HG03558 (cell line): Measurements from ENCODE around the gene POGLUT3.

ENCODE experiments used
- ATAC-seq: cut with Tn5 transposase; IDR thresholded peaks from one replicate; pipeline ENCODE4 v1.9.1; 2021; ENCODE audit warnings: moderate number of reproducible peaks; ENCODE audit not compliant: unreplicated experiment; ENCODE audit errors: extremely low read depth

Gene POGLUT3

GRCh38 chr11:108498046-108498815, at the start of gene POGLUT3:
Gene POGLUT3 (minus strand): TSS chr11:108498384. CDS start chr11:108498366, 18 bp downstream.
- no peak for ATAC-seq

DNA sequence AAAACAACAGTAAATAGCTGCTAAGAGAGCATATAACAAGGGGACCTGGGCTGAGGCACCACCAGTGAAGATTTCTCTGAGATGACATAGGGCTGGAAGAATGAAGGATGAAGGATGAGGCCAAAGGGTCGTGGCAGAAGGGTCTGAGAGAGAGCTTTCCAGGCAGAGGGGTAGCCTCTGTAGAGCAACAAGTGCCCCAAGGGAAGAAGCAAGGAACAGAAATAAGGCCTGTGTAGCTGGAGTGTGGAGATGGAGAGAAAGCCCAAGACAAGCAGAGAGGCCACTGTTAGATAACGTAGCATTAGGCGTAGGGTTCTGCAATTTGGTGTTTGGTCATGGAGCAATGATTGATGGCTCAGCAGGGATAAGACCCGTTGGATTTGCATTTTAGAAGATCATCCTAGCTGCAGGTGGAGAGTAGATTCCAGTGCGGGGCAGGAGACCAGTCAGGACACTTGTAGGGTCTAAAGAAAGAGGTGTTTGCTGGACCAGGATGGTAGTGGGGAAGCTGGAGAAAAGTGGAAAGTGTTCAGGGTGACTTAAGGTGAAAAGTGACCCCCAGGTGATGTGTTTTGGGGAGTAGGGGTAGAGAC, 47.8 kb upstream of the POGLUT3 start:
- ATAC-seq = no peak

DNA sequence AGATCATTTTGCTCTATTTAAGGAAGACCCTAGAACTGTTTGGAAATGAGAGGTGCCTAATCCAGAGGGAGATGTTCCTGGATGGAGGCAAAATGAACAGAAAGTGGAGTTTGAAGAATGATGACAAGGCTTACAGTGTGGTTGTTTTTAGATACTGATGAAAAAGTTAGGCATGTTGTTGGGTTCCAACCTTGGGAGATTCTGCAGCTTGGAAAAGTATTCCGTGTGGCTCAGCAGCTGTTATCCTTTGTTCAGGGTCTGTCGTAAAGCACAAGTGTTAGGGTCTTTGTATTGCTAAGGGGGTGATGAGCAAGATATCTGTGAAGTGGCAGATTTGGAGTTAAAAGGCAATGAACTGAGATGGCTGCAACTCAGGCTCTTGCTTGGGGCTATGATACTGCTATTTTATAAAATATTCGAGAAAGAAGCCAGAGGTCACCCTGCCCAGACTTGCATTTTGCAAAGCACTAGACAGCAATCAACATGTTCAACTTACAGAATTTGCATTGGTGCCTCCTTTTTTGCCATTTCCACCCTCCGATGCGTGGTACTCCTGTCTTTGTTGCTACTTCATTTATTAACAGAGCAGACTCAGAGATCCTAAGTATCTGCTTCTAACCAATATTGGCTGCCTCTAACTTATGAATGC, 45.3 kb upstream of the POGLUT3 start:
- ATAC-seq = no peak

DNA sequence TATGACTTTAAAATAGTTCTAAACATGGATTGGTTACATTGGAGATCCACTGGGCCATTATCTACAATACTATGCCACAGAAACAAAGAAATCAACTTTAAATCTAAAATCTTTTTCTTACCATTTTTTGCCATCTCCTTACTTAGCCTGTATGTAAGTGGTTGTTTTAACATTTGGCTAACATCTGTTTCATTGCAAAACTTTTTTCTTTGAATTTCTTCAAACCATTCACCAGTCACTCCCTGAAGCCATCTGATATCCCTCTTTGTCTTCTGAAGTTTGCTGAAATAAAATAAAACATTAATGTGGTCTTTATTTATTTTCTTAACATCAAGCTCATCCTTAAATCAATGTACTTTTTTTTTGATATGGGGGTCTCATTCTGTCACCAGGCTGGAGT, 43.3 kb upstream of the POGLUT3 start:
- ATAC-seq = no peak

- no peak for ATAC-seq
Measured at GRCh38 chr11:108538502-108538901, 40.3 kb upstream of the POGLUT3 start.

GRCh38 chr11:108538022-108538424, 39.8 kb upstream of the POGLUT3 start:
- no peak for ATAC-seq

DNA sequence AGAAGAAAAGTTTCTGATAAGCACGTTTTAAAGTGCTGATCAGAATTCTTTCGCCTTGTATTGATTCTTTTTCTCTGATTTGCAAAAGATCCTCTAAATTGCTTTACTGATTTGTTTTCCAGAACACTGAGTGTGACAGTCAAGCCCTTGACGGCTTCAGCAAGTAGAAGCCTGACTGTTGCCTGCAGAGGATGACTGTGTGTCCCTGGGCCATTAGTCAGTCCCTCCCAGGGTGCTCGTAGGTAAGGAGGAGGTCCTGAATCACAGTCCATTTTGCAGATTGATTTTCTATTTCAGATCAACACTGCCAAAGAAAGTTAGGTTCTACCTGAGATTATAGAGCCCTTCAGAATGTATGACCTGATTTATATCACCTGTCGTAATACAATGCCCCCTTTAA, 38.6 kb upstream of the POGLUT3 start:
- no peak for ATAC-seq

DNA sequence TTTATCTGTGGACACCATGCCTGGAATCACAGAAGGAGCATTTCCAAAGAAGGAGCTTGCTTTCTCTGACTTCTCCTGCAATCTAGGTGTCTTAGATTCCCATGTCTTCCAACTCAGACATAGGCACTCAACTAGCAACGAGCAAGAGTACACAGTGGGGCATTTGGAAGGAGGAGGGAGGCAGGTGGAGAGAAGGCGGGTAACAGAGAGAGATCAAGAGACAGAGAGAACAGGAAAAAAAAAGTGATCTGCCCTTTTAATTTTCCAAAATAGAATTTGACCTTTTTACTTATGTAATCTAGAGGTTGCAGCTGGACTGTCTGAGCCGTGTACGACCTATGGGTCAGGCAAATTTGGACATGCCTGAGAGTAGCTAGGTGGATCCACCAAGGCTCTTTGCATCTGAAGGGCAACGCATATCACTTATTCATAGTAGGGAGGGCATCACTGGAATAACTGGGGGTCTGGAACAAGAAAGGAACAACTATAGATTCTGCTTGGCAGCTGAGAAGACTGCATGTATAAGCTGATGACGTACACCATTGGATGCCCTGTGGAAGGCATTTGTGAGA, 37.3 kb upstream of the POGLUT3 start:
- ATAC-seq = no peak

- no peak for ATAC-seq
Measured at GRCh38 chr11:108534274-108534882, 36.2 kb upstream of the POGLUT3 start.

- no peak for ATAC-seq
Measured at GRCh38 chr11:108530426-108530825, 32.2 kb upstream of the POGLUT3 start.

DNA sequence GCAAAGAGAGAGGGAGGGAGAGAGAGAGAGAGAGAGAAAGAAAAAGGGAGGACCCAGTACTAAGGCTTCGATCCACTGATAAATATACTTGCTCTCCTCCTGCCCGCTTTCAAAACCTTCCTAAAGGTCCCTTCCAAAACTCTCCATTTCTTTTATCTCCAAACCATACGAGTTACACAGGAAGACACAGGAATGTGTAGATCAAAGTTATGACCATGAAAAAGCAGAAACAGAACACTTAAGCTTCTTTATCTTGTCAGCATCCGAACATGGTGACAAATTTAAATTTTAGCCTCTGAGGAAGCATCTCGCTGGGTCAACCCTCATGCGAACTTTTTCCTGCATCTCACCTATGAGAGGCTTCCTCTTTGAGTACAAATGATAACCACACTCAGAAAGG, 29.2 kb upstream of the POGLUT3 start:
- ATAC-seq = no peak

DNA sequence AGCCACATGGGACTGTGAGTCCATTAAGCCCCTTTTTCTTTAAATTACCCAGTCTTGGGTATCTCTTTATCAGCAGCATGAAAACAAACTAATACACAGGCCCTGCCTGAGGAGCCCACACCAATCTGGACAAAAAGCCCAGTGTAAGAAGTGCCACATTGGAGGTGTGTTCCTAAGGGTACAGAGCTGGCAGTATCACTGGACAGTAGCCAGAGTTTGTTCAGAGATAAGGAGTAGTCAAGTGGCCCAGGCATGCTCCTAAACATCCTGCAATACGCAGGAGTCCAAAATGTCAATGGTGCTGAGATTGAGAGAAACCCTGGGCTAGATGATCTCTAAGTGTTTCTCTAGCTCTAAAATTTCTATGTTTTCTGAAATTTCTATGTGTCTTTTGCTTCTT, 27.0 kb upstream of the POGLUT3 start:
- ATAC-seq = no peak

DNA sequence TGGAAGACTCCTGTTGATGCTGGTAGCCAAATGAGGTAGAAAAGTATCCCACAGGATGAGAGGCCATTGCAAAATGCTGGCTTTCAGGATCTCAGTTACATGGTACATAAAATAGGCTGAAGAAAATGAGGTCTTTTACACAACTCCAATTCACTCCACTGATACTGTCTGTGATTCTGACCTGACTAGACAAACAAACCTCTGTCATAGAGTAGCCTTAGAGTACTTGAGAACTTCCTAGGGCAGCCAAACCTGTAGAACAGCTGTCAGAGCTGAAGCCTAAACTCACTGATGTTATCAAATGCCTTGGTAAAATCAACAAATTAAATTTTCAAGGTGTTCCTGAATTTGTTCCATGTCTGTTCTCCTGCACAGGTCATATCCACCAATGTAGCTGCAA, 26.2 kb upstream of the POGLUT3 start:
- ATAC-seq = no peak

DNA sequence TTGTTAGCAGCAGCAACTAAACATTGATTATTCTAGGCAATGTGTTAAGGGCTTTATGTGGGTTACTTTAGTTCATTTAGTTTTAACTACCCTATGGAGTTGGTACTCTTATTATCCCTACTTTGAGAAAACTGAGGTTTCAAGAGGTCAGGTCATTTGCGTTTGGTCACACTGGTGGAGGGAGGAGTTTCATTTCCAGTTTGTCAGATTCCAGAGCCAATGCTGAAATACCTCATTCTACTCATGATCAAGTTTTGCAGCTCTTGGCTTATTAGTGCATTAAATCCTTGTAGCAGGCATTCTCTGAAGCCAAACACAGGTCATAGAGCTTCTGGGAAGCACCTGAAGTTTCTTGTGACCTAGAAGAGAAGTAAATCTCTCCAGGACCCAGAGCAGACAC, 24.1 kb upstream of the POGLUT3 start:
- no peak for ATAC-seq

DNA sequence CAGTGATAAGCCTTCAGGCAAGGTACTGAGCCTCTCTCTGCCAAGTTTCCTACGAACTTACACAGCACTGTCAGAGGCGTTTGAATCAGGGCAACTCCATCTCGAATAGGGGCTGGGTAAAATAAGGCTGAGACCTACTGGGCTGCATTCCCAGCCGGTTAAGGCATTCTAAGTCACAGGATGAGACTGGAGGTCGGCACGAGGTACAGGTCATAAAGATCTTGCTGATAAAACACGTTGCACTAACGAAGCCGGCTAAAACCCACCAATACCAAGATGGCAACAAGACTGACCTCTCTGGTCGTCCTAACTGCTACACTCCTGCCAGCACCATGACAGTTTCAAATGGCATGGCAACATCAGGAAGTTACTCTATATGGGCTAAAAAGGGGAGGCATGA, 20.4 kb upstream of the POGLUT3 start:
- no peak for ATAC-seq

DNA sequence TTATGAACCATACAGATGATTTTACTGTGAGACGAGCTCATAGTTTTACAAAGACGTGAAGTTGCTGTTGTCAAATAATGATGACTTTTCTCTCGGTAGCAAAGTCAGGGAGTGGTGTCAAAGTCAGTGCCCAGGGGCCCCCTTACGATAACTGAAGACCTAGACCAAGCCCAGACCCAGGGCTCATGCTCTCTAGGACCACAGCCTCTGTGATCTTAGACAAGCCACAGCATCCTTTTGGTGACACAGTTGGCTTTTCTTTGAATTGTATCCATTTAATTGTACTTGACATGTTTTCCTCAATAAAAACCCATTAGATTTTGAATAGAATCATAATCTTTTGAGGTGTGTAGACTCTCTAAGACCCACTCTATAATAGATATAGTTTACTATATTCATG, 17.9 kb upstream of the POGLUT3 start:
- no peak for ATAC-seq

DNA sequence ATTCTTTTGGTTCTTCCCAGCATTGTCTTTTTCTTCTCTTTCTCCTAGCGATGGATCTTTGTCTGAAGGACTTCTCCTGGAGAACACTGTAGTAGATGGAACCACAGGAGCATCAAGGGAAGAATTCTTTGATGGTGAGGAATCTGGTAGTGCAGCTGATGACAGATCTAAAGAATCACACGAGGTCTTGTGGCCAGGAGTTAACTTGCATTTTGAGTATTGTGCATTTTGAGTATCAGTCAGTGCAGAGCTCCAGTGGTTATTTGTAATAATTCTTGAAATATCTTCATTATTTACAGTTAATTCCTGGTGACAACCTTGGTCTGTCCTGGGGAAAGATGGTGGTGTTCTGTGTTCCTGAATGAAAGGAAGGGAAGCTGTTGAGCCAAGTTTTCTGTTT, 14.5 kb upstream of the POGLUT3 start:
- no peak for ATAC-seq

DNA sequence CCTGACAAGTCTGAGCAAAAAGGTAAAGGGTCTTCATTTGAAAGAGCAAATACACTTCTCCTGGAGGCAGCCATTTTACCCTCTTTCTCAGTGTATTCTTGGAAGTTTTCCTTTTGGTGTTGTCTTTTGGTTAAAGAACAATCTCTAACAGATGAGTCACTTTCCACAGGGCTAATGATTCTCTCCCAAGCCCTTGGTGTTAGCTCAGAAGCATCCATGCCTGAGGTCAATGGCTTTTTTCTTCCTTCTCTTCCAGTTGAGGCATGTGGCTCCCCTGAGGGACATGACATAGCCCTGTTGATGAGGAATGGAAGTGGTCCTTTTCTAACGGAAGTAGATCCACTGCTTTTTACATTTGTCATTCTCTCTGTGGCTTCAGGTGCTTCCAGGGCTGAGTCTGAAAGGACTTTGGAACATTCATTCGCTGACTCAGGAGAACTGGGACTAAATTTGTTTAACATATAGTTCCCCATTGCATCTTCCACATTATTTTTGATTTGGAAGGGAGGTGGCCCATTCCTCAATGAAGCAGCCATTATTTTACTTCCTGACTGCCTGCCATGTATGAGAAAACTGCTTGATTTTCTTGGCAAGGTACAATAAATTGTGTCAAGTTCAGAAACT, 13.8 kb upstream of the POGLUT3 start:
- no peak for ATAC-seq

GRCh38 chr11:108508653-108509593, 10.7 kb upstream of the POGLUT3 start:
- ATAC-seq = no peak
